HCT116 (cell line): ENCODE measurements around the gene TMPRSS13. TPM values are rescaled to one million over a fixed set of nuclear protein-coding genes. Genes with fewer than 3 reads are reported as not detected.

ENCODE experiments used
- ATAC-seq: fragments of 200-7000 bp; cut with Tn5 transposase; 2 replicates; pipeline ENCODE4 v1.9.1; 2020; ENCODE audit warnings: mild to moderate bottlenecking, moderate library complexity
- BruUV-seq: library from RNA; stranded (reverse); fragments of 400-500 nt; replicated peaks from 2 replicates; lab custom pipeline; 2021; lab: Mats Ljungman, UMichigan
- CTCF ChIA-PET: fragments of 300-600 bp; sonication (Branson Sonifier 250); formaldehyde crosslinking; loops from one replicate; lab custom pipeline; 2021; ENCODE audit warnings: antibody characterized with exemption; lab: Charles Lee
- POLR2A ChIA-PET: fragments of 300-600, 350-600 bp; sonication (Branson Sonifier 250); formaldehyde crosslinking; loops from one replicate; lab custom pipeline; 2021; ENCODE audit warnings: antibody characterized with exemption; lab: Charles Lee
- RAD21 ChIA-PET, 2 experiments: fragments of 300-600 bp; sonication (Branson Sonifier 250); formaldehyde crosslinking; loops; one replicate each; lab custom pipeline; 2023; ENCODE audit warnings: low total read pairs in 2 of 2; ENCODE audit not compliant: uncharacterized antibody in 2 of 2, unreplicated experiment in 2 of 2, low non-redundant PET in 1 of 2; lab: Charles Lee
- DNase-seq: peaks from one replicate; pipeline ENCODE4 v3.0.0-alpha.2; 2010; ENCODE audit warnings: low read depth, low spot score
- H2AFZ ChIP-seq: fragments of 200-600 bp; shearing (Covaris generic), sonication (generic); 2 replicates; pipeline ENCODE4 v1.6.1; 2017; ENCODE audit warnings: low read depth, mixed run types, mixed read lengths, antibody characterized with exemption, low read length; ENCODE audit not compliant: poor library complexity, severe bottlenecking
- H3K27ac ChIP-seq: 2 replicates; pipeline ENCODE4 v1.5.1; 2012; ENCODE audit warnings: low read depth, low read length
- H3K27me3 ChIP-seq: fragments of 200-600 bp; sonication (generic); 2 replicates; pipeline ENCODE4 v1.6.1; 2016; ENCODE audit warnings: mixed run types, low read length, mixed read lengths; ENCODE audit not compliant: insufficient read depth
- H3K36me3 ChIP-seq, 2 experiments: fragments of 200-500 bp in 1 of 2; fragments of 200-600 bp in 1 of 2; sonication (Bioruptor generic) in 1 of 2; sonication (generic) in 1 of 2; 2 replicates each; pipeline versions ENCODE4 v1.5.1 to v1.6.1; 2014 to 2016; ENCODE audit warnings: low read length in 2 of 2, inconsistent platforms in 1 of 2, mixed read lengths in 1 of 2, mixed run types in 1 of 2; ENCODE audit not compliant: insufficient read depth in 2 of 2, control insufficient read depth in 1 of 2
- H3K4me1 ChIP-seq, 2 experiments: fragments of 200-600 bp in 1 of 2; sonication (generic) in 1 of 2; 2 replicates each; pipeline versions ENCODE4 v1.5.1 to v1.6.1; 2012 to 2017; ENCODE audit warnings: low read length in 2 of 2, inconsistent platforms in 1 of 2, mild to moderate bottlenecking in 1 of 2, mixed read lengths in 1 of 2, mixed run types in 1 of 2, moderate library complexity in 1 of 2; ENCODE audit not compliant: insufficient read depth in 2 of 2, control insufficient read depth in 1 of 2
- H3K4me2 ChIP-seq: fragments of 200-600 bp; sonication (generic); 2 replicates; pipeline ENCODE4 v1.6.1; 2017; ENCODE audit warnings: mixed run types, low read length, mixed read lengths
- H3K4me3 ChIP-seq, 2 experiments: fragments of 200-600 bp in 1 of 2; sonication (generic) in 1 of 2; replicated peaks in 1 of 2; 2 replicates each; pipeline ENCODE4 v1.5.1; 2011 to 2016; ENCODE audit warnings: low read length in 2 of 2, control low read depth in 1 of 2, low read depth in 1 of 2, mild to moderate bottlenecking in 1 of 2, mixed read lengths in 1 of 2, mixed run types in 1 of 2
- H3K79me2 ChIP-seq: fragments of 200-600 bp; sonication (generic); 2 replicates; pipeline ENCODE4 v1.6.1; 2017; ENCODE audit warnings: mild to moderate bottlenecking, mixed run types, low read length, moderate library complexity, mixed read lengths; ENCODE audit not compliant: insufficient read depth
- H3K9ac ChIP-seq: fragments of 200-600 bp; sonication (generic); 2 replicates; pipeline ENCODE4 v1.6.1; 2016; ENCODE audit warnings: low read length, mixed read lengths
- H3K9me2 ChIP-seq: fragments of 200-600 bp; sonication (generic), shearing (Covaris generic); 2 replicates; pipeline ENCODE4 v1.6.1; 2017; ENCODE audit warnings: mixed run types, mild to moderate bottlenecking, moderate library complexity; ENCODE audit not compliant: insufficient read depth
- H3K9me3 ChIP-seq, 2 experiments: fragments of 200-500 bp in 1 of 2; fragments of 200-600 bp in 1 of 2; sonication (Bioruptor generic) in 1 of 2; sonication (generic) in 1 of 2; 2 replicates each; pipeline ENCODE4 v1.6.1; 2014 to 2017; ENCODE audit warnings: low read length in 2 of 2, mixed read lengths in 2 of 2, inconsistent platforms in 1 of 2, low read depth in 1 of 2, mild to moderate bottlenecking in 1 of 2, mixed run types in 1 of 2, moderate library complexity in 1 of 2; ENCODE audit not compliant: control insufficient read depth in 1 of 2, insufficient read depth in 1 of 2
- H4K20me1 ChIP-seq: fragments of 200-600 bp; sonication (generic), shearing (Covaris generic); 2 replicates; pipeline ENCODE4 v1.6.1; 2017; ENCODE audit warnings: mixed run types, mild to moderate bottlenecking, moderate library complexity; ENCODE audit not compliant: insufficient read depth
- CBX3 ChIP-seq: IDR thresholded peaks from 2 replicates; pipeline ENCODE4 v1.6.1; 2012; ENCODE audit warnings: low read depth
- CEBPB ChIP-seq: IDR thresholded peaks from 2 replicates; pipeline ENCODE4 v1.6.1; 2012; ENCODE audit warnings: low read depth
- JUND ChIP-seq: IDR thresholded peaks from 2 replicates; pipeline ENCODE4 v1.6.1; 2012
- POLR2AphosphoS5 ChIP-seq: IDR thresholded peaks from 2 replicates; pipeline ENCODE4 v1.6.1; 2011; ENCODE audit warnings: mild to moderate bottlenecking, low read depth, low read length, moderate library complexity
- REST ChIP-seq: IDR thresholded peaks from 2 replicates; pipeline ENCODE4 v1.6.1; 2012; ENCODE audit warnings: low read depth
- SIN3A ChIP-seq: IDR thresholded peaks from 2 replicates; pipeline ENCODE4 v1.6.1; 2012; ENCODE audit warnings: low read depth
- ZFX ChIP-seq: fragments of 450-650 bp; IDR thresholded peaks from 2 replicates; pipeline ENCODE4 v1.6.1; 2017
- intact Hi-C: fragments of 100-400 bp; cut with micrococcal nuclease; formaldehyde crosslinking; loops from 2 replicates; pipeline ENCODE4 v1.10.0; 2022
- total RNA-seq: library from RNA; stranded (reverse); gene quantifications from one replicate; pipeline ENCODE4 v1.2.1, GENCODE V29; 2021; ENCODE audit not compliant: unreplicated experiment
- TF ChIP-seq, protein P1 (sequence below): IDR thresholded peaks from 2 replicates; pipeline ENCODE4 v1.6.1; 2012

The TMPRSS13 gene
- total RNA-seq, 1 experiment from 2014 or later: 0.52 TPM

GRCh38 chr11:117851106-117851505 lies 78.1 kb downstream of the TMPRSS13 start:
- H3K4me3 ChIP-seq: no peak overlapping the region
- DNase-seq: no peak
- intact Hi-C loops: no loop called here
- POLR2A ChIA-PET: no interaction called here
- BruUV-seq: no TSS peak
- TF ChIP-seq CBX3: no peak
- no peak for TF ChIP-seq POLR2AphosphoS5
- TF ChIP-seq, protein P1, sequence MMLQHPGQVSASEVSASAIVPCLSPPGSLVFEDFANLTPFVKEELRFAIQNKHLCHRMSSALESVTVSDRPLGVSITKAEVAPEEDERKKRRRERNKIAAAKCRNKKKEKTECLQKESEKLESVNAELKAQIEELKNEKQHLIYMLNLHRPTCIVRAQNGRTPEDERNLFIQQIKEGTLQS: no peak
- no peak for TF ChIP-seq JUND
- no peak for TF ChIP-seq REST
- TF ChIP-seq SIN3A: no peak
- TF ChIP-seq CEBPB: no peak
- no peak for TF ChIP-seq ZFX
- TF ChIP-seq, all 23 proteins: peak for 0
- Histone ChIP-seq H3K9ac (no peak overlapping the region), H3K79me2 (no peaks in the 10 kb centered on the region), H3K27ac (no peak overlapping the region), H3K27me3 (no peaks in the 10 kb centered on the region), H3K4me2 (no peak overlapping the region), H4K20me1 (no peaks in the 10 kb centered on the region), H3K4me1 (no peaks in the 10 kb centered on the region), H3K9me2 (no peaks in the 10 kb centered on the region), H3K36me3 (no peaks in the 10 kb centered on the region), H2AFZ (no peak overlapping the region), H3K9me3 (peaks cover 0 to 13% of the 10 kb centered on the region in 2 experiments; a peak in 1 of 4 replicates)
- no peak for ATAC-seq
- ChIA-PET RAD21 (no interaction called here), CTCF (no interaction called here)

Other genes starting within 250 kb of the TMPRSS13 start
- not detected for gene DSCAML1, start 132.2 kb downstream of the TMPRSS13 start, total RNA-seq
- 0.52 TPM for gene FXYD2, start 104.7 kb downstream of the TMPRSS13 start, total RNA-seq
- gene FXYD6, start 52.7 kb downstream of the TMPRSS13 start, total RNA-seq: 2.5 TPM
- 1.7 TPM for gene IL10RA, start 57.0 kb upstream of the TMPRSS13 start, total RNA-seq
- 1.5 TPM for gene TMPRSS4, start 147.7 kb upstream of the TMPRSS13 start, total RNA-seq
- gene SMIM35, start 157.6 kb upstream of the TMPRSS13 start, total RNA-seq: not detected
- gene SCN4B, start 223.4 kb upstream of the TMPRSS13 start, total RNA-seq: 0.32 TPM
- not detected for gene SCN2B, start 247.2 kb upstream of the TMPRSS13 start, total RNA-seq